Measurements from ENCODE around the gene C20orf141.

Gene C20orf141

GRCh38 chr20:2847802-2848201 lies 33.0 kb downstream of the C20orf141 start:
- no peak for DNase-seq (ENCODE audit: low read depth in 1 of 2, low spot score in 1 of 2)
- no peak overlapping the region for H3K4me3 ChIP-seq (replicated peaks; ENCODE audit: insufficient read depth, low read length)
- no peak overlapping the region for H3K27ac ChIP-seq (replicated peaks)
- no peaks in the 10 kb centered on the region for H3K27me3 ChIP-seq (ENCODE audit: insufficient read depth, poor library complexity, severe bottlenecking)
- no peak for TF ChIP-seq GABPA (IDR thresholded peaks at IDR 0.05; ENCODE audit: low read depth)
- TF ChIP-seq REST (IDR thresholded peaks at IDR 0.05; ENCODE audit: insufficient replicate concordance, low read depth): no peak
- no peak for TF ChIP-seq CTCF (IDR thresholded peaks at IDR 0.05; ENCODE audit: insufficient read depth, low read length)
- no peak for TF ChIP-seq SPI1 (IDR thresholded peaks at IDR 0.05; ENCODE audit: borderline replicate concordance, low read depth)
- no peak for TF ChIP-seq POLR2AphosphoS5 (IDR thresholded peaks at IDR 0.05; ENCODE audit: low read depth)

GRCh38 chr20:2849529-2849928 lies 34.7 kb downstream of the C20orf141 start:
- Histone ChIP-seq H3K27ac (replicated peaks) (no peak overlapping the region), H3K4me3 (replicated peaks; ENCODE audit: insufficient read depth, low read length) (no peak overlapping the region), H3K27me3 (ENCODE audit: insufficient read depth, poor library complexity, severe bottlenecking) (no peaks in the 10 kb centered on the region)
- no peak for DNase-seq (ENCODE audit: low read depth in 1 of 2, low spot score in 1 of 2)
- TF ChIP-seq CTCF (IDR thresholded peaks at IDR 0.05; ENCODE audit: insufficient read depth, low read length): no peak
- TF ChIP-seq GABPA (IDR thresholded peaks at IDR 0.05; ENCODE audit: low read depth): no peak
- no peak for TF ChIP-seq POLR2AphosphoS5 (IDR thresholded peaks at IDR 0.05; ENCODE audit: low read depth)
- TF ChIP-seq REST (IDR thresholded peaks at IDR 0.05; ENCODE audit: insufficient replicate concordance, low read depth): no peak
- TF ChIP-seq SPI1 (IDR thresholded peaks at IDR 0.05; ENCODE audit: borderline replicate concordance, low read depth): no peak

GRCh38 chr20:2851086-2851485 lies 36.3 kb downstream of the C20orf141 start:
- no peak for TF ChIP-seq SPI1 (IDR thresholded peaks at IDR 0.05; ENCODE audit: borderline replicate concordance, low read depth)
- no peak for TF ChIP-seq GABPA (IDR thresholded peaks at IDR 0.05; ENCODE audit: low read depth)
- no peak for TF ChIP-seq CTCF (IDR thresholded peaks at IDR 0.05; ENCODE audit: insufficient read depth, low read length)
- TF ChIP-seq REST (IDR thresholded peaks at IDR 0.05; ENCODE audit: insufficient replicate concordance, low read depth): no peak
- TF ChIP-seq POLR2AphosphoS5 (IDR thresholded peaks at IDR 0.05; ENCODE audit: low read depth): no peak
- Histone ChIP-seq H3K27ac (replicated peaks) (no peak overlapping the region), H3K27me3 (ENCODE audit: insufficient read depth, poor library complexity, severe bottlenecking) (no peaks in the 10 kb centered on the region), H3K4me3 (replicated peaks; ENCODE audit: insufficient read depth, low read length) (no peak overlapping the region)
- DNase-seq (ENCODE audit: low read depth in 1 of 2, low spot score in 1 of 2): no peak

All from HL-60 (cell line).